ENCODE results near the gene ALK.
"Not testable (repeated sequence)": the region's sequence is repeated elsewhere in the genome, so short reads cannot be mapped to it uniquely, and the experiment has no call there.

The ALK gene

GRCh38 chr2:29261003-29261402 lies 660.4 kb downstream of the ALK start:
- DNase-seq: no peak

DNA sequence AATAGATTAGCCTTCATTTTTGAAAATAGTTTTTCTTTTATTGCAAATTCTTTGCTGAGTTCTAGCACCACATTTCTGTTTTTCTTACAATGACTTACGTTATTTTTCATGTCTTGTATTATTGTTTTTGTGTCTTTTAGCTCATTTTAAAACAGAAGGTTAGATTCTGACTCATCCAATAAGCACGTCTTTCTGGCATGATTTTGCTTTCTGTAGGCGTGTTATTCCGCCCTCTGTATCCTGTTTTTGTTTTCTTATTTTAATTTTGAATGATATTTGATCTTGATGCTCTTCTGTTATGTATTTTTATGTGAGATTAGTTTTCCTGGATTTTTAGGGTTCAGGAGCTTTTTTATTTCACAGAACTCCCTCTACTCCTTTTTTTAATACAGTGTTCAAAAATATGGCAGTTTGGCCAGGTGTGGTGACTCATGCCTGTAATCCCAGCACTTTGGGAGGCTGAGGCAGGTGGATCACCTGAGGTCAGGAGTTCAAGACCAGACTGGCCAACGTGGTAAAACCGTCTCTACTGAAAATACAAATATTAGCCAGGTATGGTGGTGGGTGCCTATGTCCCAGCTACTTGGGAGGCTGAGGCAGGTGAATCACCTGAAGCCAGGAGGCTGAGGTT lies 661.1 kb downstream of the ALK start:
- DNase-seq: no peak

- DNase-seq: no peak
Measured at GRCh38 chr2:29259221-29259620, 662.2 kb downstream of the ALK start.

DNA sequence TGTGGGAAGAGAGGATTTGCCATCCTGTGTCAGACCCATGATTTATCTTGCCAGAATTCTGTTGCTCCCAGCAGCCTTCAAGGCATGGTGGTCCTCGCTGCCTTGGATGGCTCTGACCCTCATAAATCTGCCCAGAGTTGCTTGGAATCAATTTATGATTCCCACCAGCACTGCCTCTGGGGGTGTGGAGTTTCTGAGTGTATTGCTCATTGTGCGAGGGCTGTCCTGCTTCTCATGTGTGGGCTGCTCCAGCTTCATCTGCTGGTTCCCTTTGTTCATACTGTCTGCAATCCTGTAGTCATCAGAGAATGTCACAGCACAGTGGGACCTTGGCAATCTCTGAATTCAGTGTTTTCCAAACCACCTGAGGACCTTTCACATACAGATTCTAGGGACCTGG lies 666.4 kb downstream of the ALK start:
- no peak for DNase-seq

GRCh38 chr2:29253495-29254275 lies 667.7 kb downstream of the ALK start:
- not testable (repeated sequence) for DNase-seq

DNA sequence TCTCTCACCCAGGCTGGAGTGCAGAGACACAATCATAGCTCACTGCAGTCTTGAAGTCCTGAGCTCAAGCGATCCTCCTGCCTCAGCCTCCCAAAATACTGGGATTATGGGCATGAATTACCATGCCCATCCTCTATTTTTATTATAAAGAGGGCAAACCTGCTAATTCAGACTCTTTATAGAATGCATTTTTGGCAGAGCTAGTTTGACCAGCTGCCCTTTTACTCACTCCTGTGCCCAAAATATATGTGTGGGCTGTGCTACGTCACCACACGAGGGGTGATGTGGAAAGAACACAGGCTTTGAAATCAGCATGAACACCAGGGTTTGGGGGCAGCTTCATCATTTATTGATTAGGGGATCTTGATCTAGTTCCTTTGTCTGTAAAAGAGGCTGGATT lies 668.4 kb downstream of the ALK start:
- DNase-seq: no peak

DNA sequence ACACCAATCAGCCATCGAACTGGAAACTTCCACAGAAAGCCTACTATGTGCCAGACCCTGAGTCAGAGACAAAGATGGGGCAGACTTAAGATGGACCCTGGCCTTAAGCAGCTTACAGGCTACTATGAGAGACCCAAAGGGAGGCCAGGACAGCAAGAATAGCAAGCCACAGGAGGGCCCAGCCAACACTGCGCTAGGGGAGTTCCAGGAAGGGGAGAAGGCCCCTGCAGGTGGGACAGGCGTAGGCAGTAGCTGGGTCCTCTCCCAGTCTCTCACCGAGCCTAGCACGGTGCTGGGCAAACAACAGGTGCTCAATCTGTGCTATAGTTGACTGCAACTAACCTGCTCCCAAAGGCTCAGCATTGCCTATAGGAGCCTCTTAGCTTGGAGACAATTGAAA lies 670.0 kb downstream of the ALK start:
- DNase-seq: no peak

GRCh38 chr2:29250977-29251376 lies 670.4 kb downstream of the ALK start:
- no peak for DNase-seq

- no peak for DNase-seq
Measured at GRCh38 chr2:29249666-29250253, 671.6 kb downstream of the ALK start.

DNA sequence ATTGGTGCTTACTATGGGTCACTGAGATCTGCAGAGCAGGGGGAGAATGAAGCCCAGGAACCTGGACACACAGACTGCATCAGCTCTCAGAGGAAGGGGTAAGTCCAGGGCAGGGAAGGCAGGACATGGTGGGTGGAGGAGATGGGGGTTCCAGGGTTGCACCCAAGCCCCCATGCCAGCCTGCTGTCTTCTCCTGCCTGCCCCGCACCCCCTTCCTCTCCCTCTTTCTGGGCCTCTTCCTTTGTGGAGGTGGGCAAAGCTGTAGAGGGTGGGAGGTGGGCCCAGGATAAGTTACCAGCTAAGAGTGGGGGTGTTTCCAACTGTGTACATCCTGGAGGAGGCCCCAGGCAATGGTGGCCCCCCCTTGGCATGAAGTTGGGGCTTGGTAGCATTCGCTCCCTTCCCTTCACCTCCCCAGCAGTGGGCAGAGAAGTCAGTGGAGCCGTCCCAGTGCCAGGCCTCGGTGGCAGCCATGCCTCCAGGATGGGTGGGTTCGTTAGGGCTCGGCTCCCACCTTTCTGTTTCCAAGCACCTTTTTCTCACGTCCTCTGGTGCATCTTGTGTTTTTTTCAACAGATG lies 674.0 kb downstream of the ALK start:
- DNase-seq: no peak

DNA sequence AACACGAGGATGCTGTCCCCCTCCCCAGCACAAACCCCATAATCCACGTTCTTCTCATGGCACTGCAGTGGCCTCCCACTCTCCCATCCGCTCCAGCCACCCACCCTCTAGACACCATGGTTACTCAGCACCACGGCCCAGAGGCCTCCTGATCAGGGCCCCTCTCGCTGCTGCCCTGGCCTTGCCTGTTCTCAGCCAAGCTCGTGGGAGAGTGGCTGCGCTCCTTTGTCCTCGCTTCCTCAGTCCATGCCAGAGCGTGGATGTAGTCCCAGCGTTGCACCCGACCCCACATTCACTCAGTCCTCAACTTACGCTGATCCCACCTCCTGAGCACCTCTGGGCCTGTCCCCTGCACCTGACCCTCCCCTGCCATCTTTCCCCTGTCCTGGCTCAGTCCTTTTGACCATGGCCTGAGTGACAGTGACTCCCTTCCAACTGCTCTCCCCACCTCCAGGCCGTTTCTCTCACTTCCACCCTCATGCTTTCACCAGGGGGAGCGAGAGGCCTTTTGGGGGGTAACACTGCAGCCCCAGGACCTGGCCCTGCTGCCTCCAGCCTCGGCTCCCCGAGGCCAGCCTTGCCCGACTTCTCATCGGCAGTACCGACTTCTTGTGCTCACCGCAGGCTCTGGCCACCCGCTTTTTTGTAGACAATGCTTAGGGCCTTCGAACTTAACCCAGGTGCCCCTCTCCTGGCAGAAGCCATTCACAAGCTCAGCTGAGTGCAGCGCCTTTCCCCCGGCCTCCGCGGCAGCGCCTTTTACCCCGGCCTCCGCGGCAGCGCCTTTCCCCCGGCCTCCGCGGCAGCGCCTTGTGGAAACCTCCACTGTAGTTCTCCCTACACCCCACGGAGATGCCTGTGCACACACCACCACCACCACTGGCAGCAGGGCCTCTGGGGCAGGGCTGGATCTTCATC lies 674.7 kb downstream of the ALK start:
- DNase-seq: no peak

- no peak for DNase-seq
Measured at GRCh38 chr2:29245742-29246382, 675.5 kb downstream of the ALK start.

- not testable (repeated sequence) for DNase-seq
Measured at GRCh38 chr2:29245035-29245741, 676.2 kb downstream of the ALK start.

DNA sequence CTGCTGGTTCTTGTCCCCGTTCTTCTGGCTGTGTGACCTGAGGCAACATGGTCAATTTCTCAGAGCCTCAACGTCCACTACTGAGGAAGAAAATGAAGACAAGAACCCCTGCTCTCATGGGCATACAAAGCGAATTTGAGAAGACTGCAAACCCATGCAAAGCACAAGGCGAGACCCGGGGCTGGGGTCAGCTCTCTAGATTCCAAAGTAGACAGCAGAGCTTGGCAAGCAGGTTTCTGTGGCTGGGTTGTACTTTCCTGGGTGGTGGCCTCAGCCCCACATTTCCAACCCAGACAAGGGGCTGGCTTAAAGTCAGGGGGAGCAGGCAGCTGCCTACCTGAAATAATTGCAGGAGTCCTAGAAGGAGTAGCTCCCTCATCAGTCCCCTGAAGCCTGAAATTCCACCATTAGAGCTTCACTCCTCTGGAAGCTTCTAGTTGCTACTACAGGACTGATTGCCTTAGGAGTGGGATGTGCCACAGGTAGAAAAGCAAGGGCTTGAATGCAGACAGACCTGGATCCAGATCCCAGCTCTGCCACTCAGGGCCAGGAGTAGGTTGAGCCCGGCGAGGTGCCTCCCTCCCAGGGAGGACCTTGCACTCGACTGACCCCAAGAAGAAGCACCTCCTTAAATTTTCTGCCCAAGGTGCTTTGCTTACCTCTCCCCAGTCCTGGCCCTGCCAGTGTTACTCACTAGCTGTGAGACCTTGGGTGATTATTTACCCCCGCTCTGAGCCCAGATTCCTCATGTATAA lies 678.6 kb downstream of the ALK start:
- no peak for DNase-seq

- no peak for DNase-seq
Measured at GRCh38 chr2:29241955-29242565, 679.3 kb downstream of the ALK start.

DNA sequence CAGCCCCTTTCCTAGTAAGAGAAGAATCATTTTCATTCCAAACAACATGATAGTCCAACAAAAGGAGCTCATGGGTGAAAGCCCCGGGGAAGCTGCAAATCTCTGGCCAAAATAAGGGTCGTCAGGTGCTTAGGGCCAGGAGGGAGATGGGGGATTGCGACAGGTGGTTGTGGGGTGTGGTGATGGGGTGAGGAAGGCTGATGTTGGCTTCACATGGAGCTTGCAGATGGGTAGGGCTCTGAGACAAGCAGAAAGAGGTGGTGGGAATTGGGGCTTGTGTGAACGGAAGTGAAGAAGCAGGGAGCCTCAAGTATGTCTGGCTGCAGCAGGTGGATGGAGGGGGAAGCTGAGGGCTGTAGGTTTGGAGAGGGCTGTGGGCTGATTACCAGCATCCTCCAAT lies 680.0 kb downstream of the ALK start:
- DNase-seq: no peak

DNA sequence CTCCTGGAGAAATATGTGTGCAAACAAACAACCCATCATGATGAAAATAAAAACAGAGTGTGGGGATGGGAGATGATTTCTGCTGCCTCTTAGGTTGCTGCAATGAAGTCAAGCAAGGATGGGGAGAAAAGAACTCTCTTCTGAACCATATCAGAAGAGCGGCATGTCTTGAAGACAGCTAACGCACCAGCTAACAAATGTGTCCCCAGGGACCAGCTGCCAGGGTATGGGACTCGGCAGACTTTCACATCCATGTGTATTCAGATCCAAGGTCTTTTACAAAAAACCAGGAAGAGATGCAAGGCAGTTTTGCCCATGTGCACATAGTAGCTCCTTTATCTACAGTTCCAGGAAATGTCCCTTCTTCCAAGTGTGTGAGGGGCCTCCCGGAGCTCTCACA lies 680.8 kb downstream of the ALK start:
- DNase-seq: no peak

DNA sequence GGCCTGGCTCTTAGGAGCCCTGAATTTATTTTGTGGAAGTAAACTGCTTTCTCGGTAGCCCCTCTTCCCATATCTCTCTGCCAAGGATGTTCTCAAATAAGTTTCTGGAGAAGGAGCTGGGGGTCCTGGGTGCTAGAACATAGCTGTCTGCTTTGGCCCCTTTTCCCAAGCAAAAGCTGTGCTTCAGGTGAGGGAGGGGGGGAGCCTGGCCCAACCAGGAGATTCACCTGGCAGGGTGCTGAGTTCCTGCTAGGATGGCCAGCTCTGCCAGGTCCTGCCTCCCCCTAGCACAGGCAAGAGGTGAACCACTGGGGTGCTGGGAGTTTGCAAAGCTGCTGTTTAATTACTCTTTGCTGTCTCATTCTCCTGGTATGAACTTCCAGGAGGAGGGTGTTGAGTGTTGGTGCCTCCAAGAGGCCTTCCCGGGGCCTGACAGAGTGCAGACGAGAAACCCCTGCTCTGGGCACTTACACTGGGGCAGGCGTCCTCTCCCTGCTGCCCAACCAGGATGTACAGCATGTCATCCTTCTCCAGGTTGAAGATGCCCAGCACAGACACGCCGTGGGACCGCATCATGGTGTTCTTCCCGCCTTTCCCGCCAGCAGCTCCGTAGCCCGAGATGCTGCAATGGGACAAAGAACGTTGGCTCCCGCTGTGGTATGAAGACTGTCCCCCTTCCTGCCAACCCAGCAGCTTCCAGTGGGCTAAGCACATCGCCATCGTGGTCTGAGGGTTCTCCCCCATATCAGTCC lies 682.0 kb downstream of the ALK start:
- no peak for DNase-seq

- DNase-seq: no peak
Measured at GRCh38 chr2:29238497-29238896, 682.9 kb downstream of the ALK start.

DNA sequence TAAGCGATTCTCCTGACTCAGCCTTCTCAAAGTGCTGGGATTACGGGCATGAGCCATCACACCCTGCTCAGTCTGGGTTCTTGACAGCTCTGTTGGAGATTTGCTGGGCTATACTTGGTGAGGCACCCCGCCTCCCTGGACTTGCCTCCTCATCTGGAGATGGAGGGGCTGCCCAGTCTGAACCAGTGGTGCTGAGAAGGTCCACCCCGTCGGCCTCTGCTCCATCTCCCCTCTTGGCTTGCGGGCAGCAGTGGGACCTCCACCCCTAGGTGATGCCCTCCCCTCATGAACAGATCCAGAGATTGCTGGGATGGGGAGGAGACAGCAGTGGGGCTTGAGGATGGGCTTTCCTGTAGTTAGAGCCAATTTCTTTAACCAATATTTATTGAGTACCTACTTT lies 685.3 kb downstream of the ALK start:
- DNase-seq: no peak

Data from CD4-positive, alpha-beta T cell treated with Interleukin-4 for 1 hour (primary cell).